Stimulated activated CD4-positive, alpha-beta T cell treated with anti-CD3 and anti-CD28 coated beads, TNF-alpha, amount 100 ng/mL, for 4 hours (primary cell): ENCODE data around the gene LRRC3.
A peak's percentile ranks its signal among the peaks of the same experiment; 100 is the strongest.
"Not testable (repeated sequence)": the region's sequence is repeated elsewhere in the genome, so short reads cannot be mapped to it uniquely, and the experiment has no call there.

Experiments
- DNase-seq, 3 experiments: peaks; one replicate each; pipeline ENCODE4 v3.0.0-alpha.2; 2020; ENCODE audit warnings: low read depth in 3 of 3

Gene LRRC3

DNA sequence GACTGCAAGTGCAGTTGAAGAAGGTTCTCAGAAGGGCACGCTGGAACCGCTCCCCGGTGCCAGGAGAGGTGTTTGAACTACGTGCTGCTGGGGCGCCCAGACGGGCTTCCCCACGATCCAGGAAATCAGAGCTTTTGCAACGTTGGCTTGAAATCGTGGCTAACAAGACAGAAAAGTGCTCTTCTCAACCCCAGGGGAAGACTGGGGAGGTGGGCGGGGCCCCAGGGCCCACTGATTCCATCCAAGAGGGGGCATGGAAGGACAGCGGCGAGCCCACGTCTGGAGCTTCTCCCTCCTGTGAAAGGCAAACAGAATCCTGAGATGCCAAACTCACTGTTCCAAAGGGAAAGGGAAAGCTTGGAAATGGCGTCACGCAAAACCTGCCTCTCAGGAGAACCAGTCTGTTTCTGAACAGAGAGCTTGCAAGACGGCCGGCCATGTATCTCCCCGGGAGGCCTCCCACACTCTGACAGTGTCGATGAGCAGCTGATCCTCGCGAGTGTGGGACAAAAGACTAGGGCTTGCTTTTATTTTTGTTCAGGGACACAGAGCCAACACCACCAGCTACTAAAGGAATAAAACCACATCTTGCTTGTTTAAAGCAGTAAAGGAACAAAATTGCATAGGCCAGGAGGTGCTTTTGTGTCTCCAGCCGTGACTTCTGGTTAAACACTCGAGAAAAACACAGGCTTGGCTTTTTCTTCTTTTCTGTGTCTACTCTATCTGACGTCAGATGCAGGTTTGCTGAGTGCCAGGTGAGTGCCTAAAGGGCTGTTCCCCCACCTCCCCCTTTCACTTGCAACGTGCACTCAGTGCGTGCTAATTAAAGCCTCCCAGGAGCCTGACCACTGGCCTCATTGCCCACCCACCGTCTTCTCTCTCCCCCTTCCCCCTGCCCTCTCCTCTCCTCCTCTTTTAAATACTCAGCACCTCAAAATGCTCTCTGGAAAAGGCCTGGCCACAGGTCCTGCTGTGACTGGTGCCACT is 41.5 kb downstream of the LRRC3 start:
- DNase-seq, result no peak

DNA sequence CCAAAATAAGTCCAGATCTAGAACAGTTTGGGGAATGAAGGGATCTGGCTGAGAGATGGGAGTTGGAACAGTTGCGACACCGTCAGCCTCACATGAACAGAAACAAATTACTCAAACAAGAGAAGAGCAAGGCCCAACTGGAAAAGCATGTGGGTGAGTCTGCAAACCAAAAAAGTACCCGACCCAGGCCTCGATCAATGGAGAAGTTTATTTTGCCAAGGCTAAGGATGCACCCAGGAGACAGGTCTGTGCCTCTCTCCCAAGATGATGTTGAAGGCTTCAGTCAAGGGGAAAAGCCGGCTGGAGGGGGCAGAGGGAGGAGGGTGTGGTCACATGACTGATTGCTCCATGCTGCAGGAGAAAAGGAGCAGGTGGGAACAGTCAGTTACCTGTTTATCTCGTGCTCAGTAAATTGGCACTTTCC is 42.4 kb downstream of the LRRC3 start:
- no peak for DNase-seq

DNA sequence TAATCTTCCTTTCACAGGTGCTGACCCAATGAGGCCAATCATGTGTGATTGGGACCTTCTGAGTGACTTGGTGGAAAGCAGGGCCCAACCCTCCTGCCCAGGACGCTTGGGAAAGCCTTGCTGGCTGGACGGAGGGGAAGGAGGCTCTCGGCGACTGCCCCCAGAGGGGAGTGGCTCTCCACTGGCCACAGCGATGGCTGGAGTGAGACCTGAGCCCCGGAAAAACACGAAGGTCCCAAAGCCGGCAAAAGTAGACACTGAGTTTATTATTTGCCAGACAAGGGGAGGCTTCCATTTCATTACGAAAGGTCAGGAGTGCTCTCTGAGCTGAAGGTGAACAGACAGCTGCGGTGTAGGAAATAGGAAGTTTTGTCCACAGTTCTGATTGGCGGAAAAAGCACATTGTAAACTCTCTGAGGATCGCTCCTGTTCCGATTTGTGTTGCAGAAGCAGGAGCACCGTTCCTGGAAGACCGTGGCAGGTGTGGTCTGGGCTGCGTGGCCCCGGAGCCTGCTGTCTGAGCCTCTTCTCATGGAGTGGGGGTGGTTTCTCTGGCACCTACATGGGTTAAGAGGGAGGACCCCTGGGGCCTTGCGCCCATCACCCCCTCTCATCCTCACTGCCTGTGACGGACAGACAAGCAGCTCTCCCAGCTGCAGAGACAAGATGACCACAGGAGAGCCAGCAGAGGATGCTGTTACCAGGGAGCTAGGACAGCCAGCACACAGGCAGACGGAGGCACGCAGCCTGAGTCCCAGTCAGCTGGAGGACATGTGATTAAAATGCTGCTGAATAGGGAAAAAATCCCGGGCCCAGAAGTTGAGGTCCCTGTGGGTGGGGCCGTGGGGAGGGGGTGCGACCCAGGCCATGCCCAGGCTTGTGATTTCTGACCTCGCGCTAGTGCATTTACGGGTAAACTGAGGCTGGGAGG is 43.2 kb downstream of the LRRC3 start:
- no peak for DNase-seq

DNA sequence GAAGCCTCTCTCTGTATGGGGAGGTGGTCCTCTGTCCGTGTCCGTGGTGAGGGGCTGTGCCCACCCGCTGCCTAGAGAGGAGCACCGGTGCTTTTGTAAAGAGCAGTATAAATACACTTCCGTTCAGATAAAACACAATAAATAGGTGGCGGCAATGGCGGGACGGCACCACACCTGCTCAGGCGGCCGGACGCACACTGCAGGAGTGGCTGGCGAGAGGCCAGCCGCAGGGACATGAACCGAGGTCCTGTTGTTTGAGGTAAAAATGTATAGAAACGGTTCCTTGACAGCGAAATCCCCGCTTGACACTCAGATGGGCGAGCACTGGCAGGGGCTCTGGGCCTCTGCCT is 43.9 kb downstream of the LRRC3 start:
- no peak for DNase-seq

DNA sequence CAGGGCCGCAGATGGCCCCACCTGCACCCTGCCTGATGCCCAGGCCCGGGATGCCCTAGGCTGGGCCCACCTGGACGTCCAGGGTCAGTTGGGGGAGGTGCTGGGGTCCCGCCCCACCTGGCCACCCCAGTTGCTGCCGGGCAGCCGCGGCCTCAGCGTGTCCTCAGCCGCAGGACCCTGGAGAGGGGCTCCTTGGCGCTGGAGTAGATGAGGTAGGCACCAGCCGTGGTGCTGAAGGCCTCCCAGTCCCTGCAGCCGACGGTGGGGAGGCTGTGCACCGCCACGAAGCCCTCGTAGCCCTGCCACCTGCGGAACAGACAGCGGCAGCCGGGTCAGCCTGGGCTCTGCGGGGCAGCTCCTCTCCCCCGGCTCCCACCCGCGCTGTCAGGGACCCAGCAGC is 44.3 kb downstream of the LRRC3 start:
- DNase-seq, result no peak

DNA sequence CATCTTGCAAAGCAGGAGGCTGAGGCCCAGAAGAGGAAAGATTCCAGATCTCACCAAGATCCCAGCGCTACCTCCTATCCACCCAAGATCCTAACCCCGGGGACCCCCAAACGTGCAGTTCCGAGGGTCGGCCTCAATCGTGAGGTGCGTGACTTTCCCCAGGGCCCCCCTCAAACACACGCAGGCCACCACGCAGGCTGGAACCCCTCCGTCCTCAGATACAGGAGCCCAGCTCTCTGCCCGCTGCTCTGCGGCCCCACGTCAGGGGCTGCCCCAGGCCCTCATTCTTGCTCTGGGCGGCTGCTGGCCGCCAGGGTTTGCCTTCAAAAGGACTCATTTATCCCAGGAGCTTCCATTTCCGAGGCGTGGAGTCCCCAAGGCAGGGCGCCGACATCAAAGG is 44.8 kb downstream of the LRRC3 start:
- DNase-seq, result no peak

DNA sequence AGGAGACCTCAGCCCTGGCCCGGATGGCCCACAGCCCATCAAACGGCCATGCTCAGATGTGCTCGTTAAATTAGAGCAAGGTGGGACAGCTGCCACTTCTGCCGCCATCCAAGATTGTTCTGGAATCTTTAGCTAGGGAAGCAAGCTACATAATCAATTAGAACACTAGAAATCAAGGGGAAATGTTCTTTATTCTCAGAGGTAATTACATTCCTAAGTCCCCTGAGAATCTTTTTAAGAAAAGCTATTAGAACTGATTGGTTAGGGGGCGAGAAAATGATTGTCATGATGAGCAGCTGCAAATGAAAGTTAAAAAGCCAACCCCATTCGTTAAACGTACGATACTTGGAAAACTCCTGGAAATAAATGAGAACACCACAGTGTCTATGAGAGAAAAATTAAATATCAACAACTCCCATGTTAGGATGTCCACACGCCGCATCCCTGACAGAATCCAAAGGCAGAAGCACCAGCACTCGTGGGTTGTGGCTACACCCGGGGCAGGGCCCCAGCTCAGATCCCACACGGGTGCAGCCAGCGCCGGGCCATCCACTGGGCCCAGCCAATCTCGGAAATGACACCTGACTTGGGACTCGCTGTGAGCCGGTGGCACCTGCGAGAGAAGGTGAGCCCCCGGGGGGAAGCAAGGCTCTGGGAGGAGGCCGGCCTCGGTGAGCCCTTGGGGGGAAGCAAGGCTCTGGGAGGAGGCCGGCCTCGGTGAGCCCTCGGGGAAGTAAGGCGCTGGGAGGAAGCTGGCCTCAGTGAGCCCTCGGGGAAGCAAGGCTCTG is 47.1 kb downstream of the LRRC3 start:
- no peak for DNase-seq

DNA sequence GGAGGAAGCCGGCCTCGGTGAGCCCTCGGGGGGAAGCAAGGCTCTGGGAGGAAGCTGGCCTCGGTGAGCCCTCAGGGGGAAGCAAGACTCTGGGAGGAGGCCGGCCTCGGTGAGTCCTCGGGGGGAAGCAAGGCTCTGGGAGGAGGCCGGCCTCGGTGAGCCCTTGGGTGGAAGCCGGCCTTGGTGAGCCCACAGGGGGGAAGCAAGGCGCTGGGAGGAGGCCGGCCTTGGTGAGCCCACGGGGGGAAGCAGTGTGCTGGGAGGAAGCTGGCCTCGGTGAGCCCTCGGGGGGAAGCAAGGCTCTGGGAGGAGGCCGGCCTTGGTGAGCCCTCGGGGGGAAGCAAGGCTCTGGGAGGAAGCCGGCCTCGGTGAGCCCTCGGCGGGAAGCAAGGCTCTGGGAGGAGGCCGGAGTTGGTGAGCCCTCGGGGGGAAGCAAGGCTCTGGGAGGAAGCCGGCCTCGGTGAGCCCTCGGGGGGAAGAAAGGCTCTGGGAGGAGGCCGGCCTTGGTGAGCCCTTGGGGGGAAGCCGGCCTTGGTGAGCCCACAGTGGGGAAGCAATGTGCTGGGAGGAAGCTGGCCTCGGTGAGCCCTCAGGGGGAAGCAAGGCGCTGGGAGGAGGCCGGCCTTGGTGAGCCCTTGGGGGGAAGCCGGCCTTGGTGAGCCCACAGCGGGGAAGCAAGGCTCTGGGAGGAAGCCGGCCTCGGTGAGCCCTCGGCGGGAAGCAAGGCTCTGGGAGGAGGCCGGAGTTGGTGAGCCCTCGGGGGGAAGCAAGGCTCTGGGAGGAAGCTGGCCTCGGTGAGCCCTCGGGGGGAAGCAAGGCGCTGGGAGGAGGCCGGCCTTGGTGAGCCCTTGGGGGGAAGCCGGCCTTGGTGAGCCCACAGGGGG is 47.9 kb downstream of the LRRC3 start:
- DNase-seq, result not testable (repeated sequence)

DNA sequence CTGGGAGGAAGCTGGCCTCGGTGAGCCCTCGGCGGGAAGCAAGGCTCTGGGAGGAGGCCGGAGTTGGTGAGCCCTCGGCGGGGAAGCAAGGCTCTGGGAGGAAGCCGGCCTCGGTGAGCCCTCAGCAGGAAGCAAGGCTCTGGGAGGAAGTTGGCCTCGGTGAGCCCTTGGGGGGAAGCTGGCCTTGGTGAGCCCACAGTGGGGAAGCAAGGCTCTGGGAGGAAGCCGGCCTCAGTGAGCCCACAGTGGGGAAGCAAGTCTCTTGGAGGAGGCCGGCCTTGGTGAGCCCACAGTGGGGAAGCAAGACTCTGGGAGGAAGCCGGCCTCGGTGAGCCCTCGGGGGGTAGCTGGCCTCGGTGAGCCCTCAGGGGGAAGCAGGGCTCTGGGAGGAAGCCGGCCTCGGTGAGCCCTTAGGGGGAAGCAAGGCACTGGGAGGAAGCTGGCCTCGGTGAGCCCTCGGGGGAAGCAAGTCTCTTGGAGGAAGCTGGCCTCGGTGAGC is 48.6 kb downstream of the LRRC3 start:
- DNase-seq, result no peak

DNA sequence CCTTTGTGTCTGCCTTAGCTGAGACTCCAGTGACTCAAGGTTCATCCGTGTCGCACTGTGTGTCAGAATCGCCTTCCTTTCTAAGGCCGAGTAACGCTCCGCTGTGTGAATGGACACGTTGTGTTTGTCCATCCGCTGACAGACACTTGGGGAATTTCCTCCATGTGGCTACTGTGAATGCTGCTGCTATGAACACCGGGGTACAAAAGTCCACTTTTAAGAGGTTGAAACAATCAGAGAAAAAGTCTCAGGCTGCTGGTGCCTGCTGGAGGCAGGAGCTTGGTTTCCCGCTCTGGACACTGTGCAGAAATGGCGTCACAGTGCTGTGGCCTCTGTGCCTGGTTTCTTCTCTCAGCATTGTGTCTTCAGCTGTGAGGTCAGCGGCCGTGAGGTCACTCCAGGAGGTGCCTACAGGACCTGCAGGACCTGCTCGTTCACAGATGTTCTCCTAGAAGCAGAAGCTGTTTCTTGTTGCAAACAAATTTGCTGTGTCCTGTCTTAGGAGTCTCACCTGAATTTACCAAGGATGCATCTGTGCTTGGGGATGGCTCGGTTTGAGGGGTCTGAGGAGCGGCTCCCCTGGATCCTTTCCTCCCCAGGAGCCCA is 50.5 kb downstream of the LRRC3 start:
- no peak for DNase-seq

DNA sequence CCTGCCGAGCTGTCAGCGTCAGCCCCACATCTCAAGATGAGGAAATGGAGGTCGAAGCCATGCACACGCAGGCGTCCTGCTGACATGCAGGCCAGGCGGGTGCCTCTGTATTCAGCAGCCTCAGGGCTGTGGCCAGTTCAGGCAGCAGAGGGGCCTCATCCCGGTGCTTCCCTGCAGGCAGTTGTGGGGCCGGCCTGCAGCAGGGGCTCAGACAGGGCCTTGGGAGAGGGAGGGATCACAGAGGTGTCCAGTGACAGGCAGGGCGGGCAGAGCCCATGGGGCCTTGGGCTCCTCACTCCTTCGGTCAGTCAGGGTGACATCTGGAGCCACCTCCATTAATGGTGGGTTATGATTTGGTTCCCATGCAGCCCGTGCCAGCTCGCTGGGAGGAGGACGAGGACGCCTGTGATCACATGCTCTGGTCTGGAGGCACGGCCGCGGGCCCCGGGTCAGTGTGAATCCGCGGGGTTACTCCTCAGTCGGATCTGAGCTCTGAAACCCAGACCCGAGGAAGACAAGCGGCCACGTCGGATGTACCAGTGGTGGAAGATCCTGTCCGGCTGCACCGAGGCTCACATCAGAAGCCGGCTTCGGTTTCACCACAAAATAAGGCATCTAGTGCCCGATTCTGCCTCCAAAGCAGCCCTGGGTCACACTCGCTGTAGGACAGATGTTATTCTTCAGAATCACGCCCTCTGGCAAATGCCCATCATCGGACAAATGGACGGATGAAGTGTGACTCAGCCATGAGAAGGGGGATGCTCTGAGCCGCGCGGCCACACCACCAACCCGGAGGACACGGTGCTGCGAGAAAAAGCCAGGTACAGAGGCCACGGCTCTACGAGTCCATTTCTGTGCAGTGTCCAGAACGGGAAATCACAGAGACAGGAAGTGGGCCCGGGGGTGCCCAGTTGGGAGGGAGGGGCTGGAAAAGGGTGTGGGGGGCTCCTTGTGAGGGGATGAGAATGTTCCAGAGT is 51.3 kb downstream of the LRRC3 start:
- DNase-seq, result no peak

DNA sequence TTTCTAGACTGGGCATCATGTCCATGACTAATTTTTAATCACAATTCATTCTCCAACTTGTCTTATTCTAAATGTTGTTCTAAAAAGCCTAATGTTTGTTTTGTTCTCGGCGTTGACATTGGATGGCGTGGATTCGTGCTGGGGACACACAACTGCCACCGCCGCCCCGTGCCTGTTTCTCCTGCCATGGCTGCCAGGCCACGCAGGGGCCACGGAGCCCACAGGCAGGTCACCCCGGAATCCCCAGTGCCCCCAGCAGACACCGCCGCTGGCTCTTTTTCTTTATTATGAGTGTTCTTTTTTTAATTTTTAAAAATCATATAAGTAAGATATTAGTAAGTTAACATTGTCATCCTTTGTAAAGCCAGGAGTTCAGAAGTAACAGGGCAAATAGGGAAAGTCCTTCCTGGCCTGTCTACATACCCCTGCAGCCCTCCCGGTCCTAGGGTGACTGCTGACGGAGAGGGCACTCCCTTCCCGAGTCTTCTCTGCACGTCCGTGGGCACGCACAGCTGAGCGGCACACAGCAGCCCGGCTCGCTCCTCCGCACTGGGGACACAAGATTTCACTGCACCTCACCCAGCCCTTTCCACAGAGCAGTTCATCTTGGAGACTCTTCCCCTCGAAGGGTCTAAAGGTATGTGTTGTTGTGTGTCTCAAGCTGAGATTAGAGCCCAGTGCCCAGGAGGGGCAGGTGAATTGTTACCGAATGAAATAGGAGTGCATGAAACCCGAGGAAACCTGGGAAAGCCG is 52.5 kb downstream of the LRRC3 start:
- DNase-seq, result no peak

DNA sequence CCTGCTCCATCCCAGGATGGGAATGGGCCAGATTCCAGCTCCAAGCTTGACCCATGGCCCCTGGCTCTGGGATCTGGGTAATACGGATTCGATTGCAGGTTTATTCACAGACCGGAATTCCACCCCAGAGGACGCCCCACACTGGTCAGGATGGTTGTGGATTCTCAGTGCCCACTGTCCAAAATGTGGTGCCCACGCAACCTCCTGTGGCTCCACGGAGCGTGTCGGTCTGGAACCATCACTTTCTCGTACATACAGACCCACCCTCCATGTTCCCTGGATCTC is 53.1 kb downstream of the LRRC3 start:
- DNase-seq, result no peak

DNA sequence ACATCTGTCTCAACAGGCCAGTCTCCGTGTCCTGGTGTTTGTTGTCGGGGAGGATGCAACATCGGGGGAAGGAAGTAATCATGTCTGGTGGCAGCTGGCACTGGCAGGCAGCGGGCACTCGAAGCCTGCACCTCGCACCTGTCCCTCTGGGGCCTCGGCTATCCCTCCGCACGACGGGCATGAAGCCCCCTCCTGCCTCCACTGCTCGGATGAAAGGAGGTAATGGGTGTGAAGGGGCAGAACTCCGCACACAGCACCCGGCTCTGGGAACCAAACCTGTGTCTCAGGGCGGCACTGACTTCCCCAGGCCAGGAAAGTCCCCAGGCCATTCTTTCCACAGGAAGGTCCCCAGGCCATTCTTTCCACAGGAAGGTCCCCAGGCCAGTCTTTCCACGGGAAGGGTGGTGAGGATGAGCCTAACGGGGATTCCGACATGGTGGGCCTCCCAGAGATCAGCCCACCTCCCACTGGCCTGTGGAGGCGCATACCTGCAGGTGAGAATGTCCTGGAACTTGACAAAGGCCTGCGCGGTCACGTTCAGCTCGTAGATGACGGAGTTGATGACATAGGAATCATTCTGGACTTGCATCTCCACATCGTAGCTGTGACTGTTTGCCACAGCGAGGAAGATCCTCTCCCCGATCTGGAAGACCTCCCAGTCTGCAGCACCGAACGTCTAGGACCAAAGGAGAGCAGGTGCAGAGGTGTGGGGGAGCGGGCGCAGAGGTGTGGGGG is 53.6 kb downstream of the LRRC3 start:
- DNase-seq, result no peak

DNA sequence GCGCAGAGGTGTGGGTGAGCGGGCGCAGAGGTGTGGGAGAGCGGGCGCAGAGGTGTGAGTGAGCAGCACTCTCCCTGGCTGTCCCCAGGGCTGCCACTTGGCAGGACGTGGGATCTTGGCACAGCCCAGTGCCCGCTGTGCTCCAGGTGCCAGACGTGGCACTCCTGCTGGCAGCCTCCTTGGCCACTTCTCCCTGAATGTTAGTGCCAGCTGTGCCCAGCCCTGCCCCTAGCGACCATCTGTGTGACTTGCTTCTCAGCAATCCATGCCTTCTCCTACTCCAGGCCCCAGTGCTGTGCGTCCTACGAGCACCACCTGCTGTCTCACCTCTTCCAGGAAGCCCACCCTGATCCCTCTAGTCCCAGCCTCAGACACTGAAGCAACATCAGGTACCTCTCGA is 54.2 kb downstream of the LRRC3 start:
- no peak for DNase-seq

DNA sequence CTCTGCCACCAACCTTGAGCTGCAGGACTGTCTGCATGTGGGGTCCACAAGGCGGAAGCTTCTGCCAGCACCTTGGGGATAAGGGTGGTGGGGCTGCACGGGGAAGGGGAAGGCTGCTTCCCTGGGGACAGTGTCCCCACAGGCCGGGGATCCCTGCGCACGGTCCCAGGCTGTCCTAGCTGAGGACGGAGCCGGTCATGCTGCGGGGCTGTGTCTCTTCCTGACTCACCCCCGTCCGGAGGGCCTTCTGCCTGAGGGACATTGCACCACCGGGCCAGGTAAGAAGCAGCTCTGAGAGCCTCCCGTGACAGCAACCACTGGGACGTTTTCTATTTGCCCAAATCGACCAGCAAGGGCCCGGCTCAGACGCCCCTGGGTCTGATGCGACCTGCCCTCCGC is 54.8 kb downstream of the LRRC3 start:
- no peak for DNase-seq

DNA sequence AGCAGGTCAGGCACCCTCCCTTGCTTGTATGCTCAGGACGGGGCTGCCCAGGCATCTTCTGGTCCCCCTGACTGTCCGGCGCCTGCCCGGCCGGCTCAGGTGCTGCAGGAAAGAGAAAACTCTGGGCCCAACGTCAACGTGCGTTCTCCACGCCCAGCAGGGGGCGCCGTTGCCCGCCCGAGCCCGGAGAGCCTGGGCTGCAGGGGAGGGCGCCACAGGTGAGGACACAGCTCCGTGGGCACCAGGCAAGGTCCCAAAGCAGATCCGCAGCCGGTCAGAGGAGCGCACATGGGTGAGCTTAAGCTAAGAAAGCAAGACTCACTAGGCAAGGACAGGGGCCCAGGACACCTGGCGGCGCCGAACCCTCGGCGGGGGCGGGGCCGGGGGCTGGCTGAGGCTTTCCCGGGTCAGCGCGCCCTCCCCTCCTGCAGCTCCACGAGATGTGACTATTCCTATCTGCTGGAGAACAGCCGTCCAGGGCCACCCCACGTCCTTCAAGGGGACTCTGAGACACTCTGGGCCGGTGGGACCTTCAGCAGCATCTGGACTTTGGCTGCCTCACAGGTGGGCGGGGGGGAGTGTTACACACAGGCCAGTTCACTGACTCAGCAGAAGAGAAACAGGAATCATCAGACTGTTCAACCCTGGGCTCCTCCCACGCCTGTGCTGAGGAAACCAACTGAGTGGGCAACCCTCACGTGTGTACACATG is 55.4 kb downstream of the LRRC3 start:
- peak; percentile 61 to 71 (median 65) for DNase-seq
